Muscle layer of colon (tissue), 2 donors: ENCODE results near the gene SERP1.

Source experiments
- H3K27ac ChIP-seq: one replicate; pipeline ENCODE4 v1.7.0; 2013; ENCODE audit warnings: low read depth, mild to moderate bottlenecking, low read length, moderate library complexity
- H3K27me3 ChIP-seq, 2 donors: one replicate each; pipeline ENCODE4 v1.7.0; 2013; ENCODE audit warnings: low read length in 2 of 2, mild to moderate bottlenecking in 2 of 2; ENCODE audit not compliant: insufficient read depth in 2 of 2, control insufficient read depth in 1 of 2
- H3K36me3 ChIP-seq: one replicate; pipeline ENCODE4 v1.7.0; 2013; ENCODE audit warnings: mild to moderate bottlenecking, low read length; ENCODE audit not compliant: insufficient read depth
- H3K4me1 ChIP-seq: one replicate; pipeline ENCODE4 v1.7.0; 2013; ENCODE audit warnings: mild to moderate bottlenecking, low read length; ENCODE audit not compliant: insufficient read depth
- H3K4me3 ChIP-seq, 2 donors: one replicate each; pipeline ENCODE4 v1.7.0; 2013; ENCODE audit warnings: low read length in 2 of 2, low read depth in 1 of 2, mild to moderate bottlenecking in 1 of 2, moderate library complexity in 1 of 2
- H3K9ac ChIP-seq: one replicate; pipeline ENCODE4 v1.7.0; 2013; ENCODE audit warnings: low read length
- H3K9me3 ChIP-seq: one replicate; pipeline ENCODE4 v1.7.0; 2013; ENCODE audit warnings: mild to moderate bottlenecking, low read length
- donor health status: abdominal sarcoma.
- donor health status: Adenocarcinoma of cecum.

Gene SERP1

GRCh38 chr3:150556792-150557191 is 10.5 kb upstream of the SERP1 start:
- H3K27me3 ChIP-seq = no peaks in the 10 kb centered on the region
- H3K27ac ChIP-seq = no peak overlapping the region
- no peak overlapping the region for H3K9ac ChIP-seq
- H3K4me1 ChIP-seq = no peaks in the 10 kb centered on the region
- peaks cover 27% of the 10 kb centered on the region for H3K36me3 ChIP-seq
- no peak overlapping the region for H3K4me3 ChIP-seq
- H3K9me3 ChIP-seq = no peaks in the 10 kb centered on the region

- H3K27ac ChIP-seq = no peak overlapping the region
- H3K36me3 ChIP-seq = peaks cover 27% of the 10 kb centered on the region
- H3K4me1 ChIP-seq = no peaks in the 10 kb centered on the region
- H3K9me3 ChIP-seq = no peaks in the 10 kb centered on the region
- no peak overlapping the region for H3K9ac ChIP-seq
- no peak overlapping the region for H3K4me3 ChIP-seq
- no peaks in the 10 kb centered on the region for H3K27me3 ChIP-seq
Measured at GRCh38 chr3:150555859-150556436, 9.7 kb upstream of the SERP1 start.

- Histone ChIP-seq H3K4me3 (peak overlapping the region; percentile 51 to 97), H3K4me1 (peaks cover 36% of the 10 kb centered on the region), H3K36me3 (peaks cover 12% of the 10 kb centered on the region), H3K9ac (peak overlapping the region; percentile 82), H3K27me3 (no peaks in the 10 kb centered on the region), H3K9me3 (no peaks in the 10 kb centered on the region), H3K27ac (peak overlapping the region; percentile 98)
Measured at GRCh38 chr3:150547045-150547741, 897 bp upstream of the SERP1 start.

GRCh38 chr3:150545419-150546225 is 674 bp downstream of the SERP1 start:
- H3K27me3 ChIP-seq = no peaks in the 10 kb centered on the region
- peaks cover 41% of the 10 kb centered on the region for H3K4me1 ChIP-seq
- peaks cover 12% of the 10 kb centered on the region for H3K36me3 ChIP-seq

GRCh38 chr3:150544726-150545125 is 1.6 kb downstream of the SERP1 start:
- peaks cover 41% of the 10 kb centered on the region for H3K4me1 ChIP-seq
- peak overlapping the region; percentile 98 for H3K27ac ChIP-seq
- no peaks in the 10 kb centered on the region for H3K27me3 ChIP-seq
- H3K4me3 ChIP-seq = peak overlapping the region; percentile 7 to 59
- peak overlapping the region; percentile 19 for H3K9ac ChIP-seq
- no peaks in the 10 kb centered on the region for H3K9me3 ChIP-seq
- H3K36me3 ChIP-seq = peaks cover 12% of the 10 kb centered on the region

More at GRCh38 chr3:150545419-150546225, 674 bp downstream of the SERP1 start:
- Histone ChIP-seq H3K9ac (peak overlapping the region; percentile 45), H3K4me3 (peak overlapping the region; percentile 59 to 80), H3K27ac (peak overlapping the region; percentile 98), H3K9me3 (no peaks in the 10 kb centered on the region)

GRCh38 chr3:150544041-150544440 is 2.3 kb downstream of the SERP1 start:
- H3K9ac ChIP-seq = no peak overlapping the region
- peaks cover 12% of the 10 kb centered on the region for H3K36me3 ChIP-seq
- no peaks in the 10 kb centered on the region for H3K27me3 ChIP-seq
- H3K9me3 ChIP-seq = no peaks in the 10 kb centered on the region
- H3K4me3 ChIP-seq = no peak overlapping the region
- H3K27ac ChIP-seq = no peak overlapping the region
- peaks cover 41% of the 10 kb centered on the region for H3K4me1 ChIP-seq

GRCh38 chr3:150543531-150543930 is 2.8 kb downstream of the SERP1 start:
- no peaks in the 10 kb centered on the region for H3K9me3 ChIP-seq
- peaks cover 12% of the 10 kb centered on the region for H3K36me3 ChIP-seq
- no peak overlapping the region for H3K27ac ChIP-seq
- H3K27me3 ChIP-seq = no peaks in the 10 kb centered on the region
- peaks cover 38% of the 10 kb centered on the region for H3K4me1 ChIP-seq
- H3K4me3 ChIP-seq = no peak overlapping the region
- H3K9ac ChIP-seq = no peak overlapping the region

- H3K27me3 ChIP-seq = no peaks in the 10 kb centered on the region
- no peaks in the 10 kb centered on the region for H3K9me3 ChIP-seq
- H3K4me3 ChIP-seq = no peak overlapping the region
- peaks cover 34% of the 10 kb centered on the region for H3K4me1 ChIP-seq
- H3K27ac ChIP-seq = no peak overlapping the region
- H3K9ac ChIP-seq = no peak overlapping the region
- peaks cover 12% of the 10 kb centered on the region for H3K36me3 ChIP-seq
Measured at GRCh38 chr3:150543128-150543527, 3.2 kb downstream of the SERP1 start.

- no peak overlapping the region for H3K27ac ChIP-seq
- H3K9me3 ChIP-seq = no peaks in the 10 kb centered on the region
- H3K36me3 ChIP-seq = peaks cover 12% of the 10 kb centered on the region
- no peak overlapping the region for H3K9ac ChIP-seq
- peaks cover 23% of the 10 kb centered on the region for H3K4me1 ChIP-seq
- H3K27me3 ChIP-seq = no peaks in the 10 kb centered on the region
- H3K4me3 ChIP-seq = no peak overlapping the region
Measured at GRCh38 chr3:150540991-150541390, 5.3 kb downstream of the SERP1 start.

- H3K27ac ChIP-seq = no peak overlapping the region
- no peaks in the 10 kb centered on the region for H3K27me3 ChIP-seq
- H3K4me3 ChIP-seq = no peak overlapping the region
- peaks cover 23% of the 10 kb centered on the region for H3K4me1 ChIP-seq
- H3K36me3 ChIP-seq = peaks cover 12% of the 10 kb centered on the region
- H3K9me3 ChIP-seq = no peaks in the 10 kb centered on the region
- no peak overlapping the region for H3K9ac ChIP-seq
Measured at GRCh38 chr3:150540297-150540696, 6.0 kb downstream of the SERP1 start.

- Histone ChIP-seq H3K36me3 (peaks cover 5% of the 10 kb centered on the region), H3K9ac (no peak overlapping the region), H3K4me1 (peaks cover 10% of the 10 kb centered on the region), H3K4me3 (no peak overlapping the region), H3K27me3 (no peaks in the 10 kb centered on the region), H3K9me3 (no peaks in the 10 kb centered on the region), H3K27ac (no peak overlapping the region)
Measured at GRCh38 chr3:150538324-150539208, 7.7 kb downstream of the SERP1 start.
